GM12873 (cell line): ENCODE data around the gene STARD7.

Experiments used
- TF ChIP-seq, protein P1 (sequence below): IDR thresholded peaks from 2 replicates; pipeline ENCODE4 v1.5.1; 2012; ENCODE audit warnings: low read depth, mild to moderate bottlenecking, moderate library complexity, low read length, control low read depth; ENCODE audit not compliant: insufficient read depth; ENCODE audit errors: missing control alignments

STARD7 gene

GRCh38 chr2:96233436-96233835 is 24.8 kb upstream of the STARD7 start:
- TF ChIP-seq, protein P1, sequence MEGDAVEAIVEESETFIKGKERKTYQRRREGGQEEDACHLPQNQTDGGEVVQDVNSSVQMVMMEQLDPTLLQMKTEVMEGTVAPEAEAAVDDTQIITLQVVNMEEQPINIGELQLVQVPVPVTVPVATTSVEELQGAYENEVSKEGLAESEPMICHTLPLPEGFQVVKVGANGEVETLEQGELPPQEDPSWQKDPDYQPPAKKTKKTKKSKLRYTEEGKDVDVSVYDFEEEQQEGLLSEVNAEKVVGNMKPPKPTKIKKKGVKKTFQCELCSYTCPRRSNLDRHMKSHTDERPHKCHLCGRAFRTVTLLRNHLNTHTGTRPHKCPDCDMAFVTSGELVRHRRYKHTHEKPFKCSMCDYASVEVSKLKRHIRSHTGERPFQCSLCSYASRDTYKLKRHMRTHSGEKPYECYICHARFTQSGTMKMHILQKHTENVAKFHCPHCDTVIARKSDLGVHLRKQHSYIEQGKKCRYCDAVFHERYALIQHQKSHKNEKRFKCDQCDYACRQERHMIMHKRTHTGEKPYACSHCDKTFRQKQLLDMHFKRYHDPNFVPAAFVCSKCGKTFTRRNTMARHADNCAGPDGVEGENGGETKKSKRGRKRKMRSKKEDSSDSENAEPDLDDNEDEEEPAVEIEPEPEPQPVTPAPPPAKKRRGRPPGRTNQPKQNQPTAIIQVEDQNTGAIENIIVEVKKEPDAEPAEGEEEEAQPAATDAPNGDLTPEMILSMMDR: no peak

GRCh38 chr2:96231316-96231715 is 22.7 kb upstream of the STARD7 start:
- TF ChIP-seq, protein P1: no peak

- TF ChIP-seq, protein P1: no peak
These were observed 16.4 kb upstream of the STARD7 start for GRCh38 chr2:96225016-96225533.

- TF ChIP-seq, protein P1: no peak
These were observed 10.0 kb upstream of the STARD7 start for GRCh38 chr2:96218508-96219131.

DNA sequence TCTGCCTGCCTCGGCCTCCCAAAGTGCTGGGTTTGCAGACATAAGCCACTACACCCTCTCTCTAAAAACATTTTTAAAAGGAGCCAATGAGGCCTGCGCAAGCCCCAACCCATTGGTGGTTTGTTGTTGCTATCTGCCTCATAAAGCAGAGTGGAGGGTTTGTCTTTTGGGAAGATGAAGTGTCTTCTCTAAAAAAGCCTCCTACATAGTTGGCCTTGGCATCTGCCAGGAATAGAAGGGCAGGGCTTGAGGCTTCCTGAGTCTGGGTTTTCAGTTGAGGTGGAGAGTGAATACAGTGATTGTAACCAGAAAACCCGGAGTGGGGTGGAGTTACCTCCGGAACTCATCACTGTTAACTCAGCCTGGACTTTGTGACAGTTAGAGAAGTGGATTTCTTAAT is 5.9 kb upstream of the STARD7 start:
- TF ChIP-seq, protein P1: no peak

DNA sequence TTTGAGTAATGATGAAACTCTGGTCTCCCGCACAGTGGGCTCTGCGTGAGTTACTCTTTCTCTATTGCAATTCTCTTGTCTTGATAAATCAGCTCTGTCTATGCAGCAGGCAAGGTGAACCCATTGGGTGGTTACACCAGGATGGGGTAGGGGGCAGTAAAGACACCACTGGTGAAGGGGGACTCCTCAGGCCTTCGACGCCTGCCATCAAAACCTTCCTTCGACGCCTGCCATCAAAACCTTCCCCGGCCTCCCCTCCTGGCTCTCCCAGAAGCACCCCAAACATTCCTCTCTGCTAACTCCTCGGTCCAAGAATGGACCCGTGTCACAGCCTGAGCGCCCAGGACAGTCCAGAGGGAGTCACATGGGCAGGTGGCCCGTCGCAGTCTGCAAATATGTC is 4.8 kb upstream of the STARD7 start:
- TF ChIP-seq, protein P1: no peak

- TF ChIP-seq, protein P1: no peak
These were observed 3.7 kb upstream of the STARD7 start for GRCh38 chr2:96212339-96212738.
